ENCODE measurements around the gene TIMP3. TPM values are rescaled to one million over a fixed set of nuclear protein-coding genes. Genes with fewer than 3 reads are reported as not detected.
A peak's percentile ranks its signal among the peaks of the same experiment; 100 is the strongest.

The TIMP3 gene
- total and polyA plus RNA-seq, 2 of the 4 experiments (the other 2 are of a cell fraction), result 98.8 to 179 TPM

DNA sequence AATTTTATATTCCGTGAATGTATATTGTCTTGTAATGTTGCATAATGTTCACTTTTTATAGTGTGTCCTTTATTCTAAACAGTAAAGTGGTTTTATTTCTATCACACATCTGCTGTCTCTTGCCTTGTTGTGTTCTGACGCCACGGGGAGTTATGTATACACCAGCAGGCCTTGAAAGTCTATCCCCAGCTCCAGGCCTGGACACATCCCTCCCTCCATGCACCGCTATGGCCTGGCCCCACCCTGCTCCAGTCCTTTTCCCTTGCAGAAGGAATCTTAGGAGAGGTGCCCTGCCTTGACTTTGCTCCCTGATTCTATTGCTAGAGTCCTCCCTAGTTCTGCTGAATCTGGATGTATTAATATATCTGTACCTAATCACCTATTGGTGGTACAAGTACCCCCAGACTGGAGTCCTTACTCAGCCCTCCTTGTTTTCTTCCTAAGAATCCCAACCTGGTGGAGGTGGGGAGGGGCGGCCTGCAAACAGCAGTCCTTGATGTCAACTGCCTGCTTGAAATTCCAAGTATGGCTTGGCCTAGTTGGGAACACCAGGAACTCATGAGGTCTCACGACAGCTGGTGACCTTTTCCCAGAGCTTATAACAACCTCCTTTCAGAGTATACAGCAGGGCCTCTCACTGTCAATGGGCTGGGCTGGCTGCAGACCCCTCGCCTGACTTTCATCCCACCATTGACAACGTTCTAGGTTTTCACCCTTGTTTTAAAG lies 61.6 kb downstream of the TIMP3 start:
- TF ChIP-seq RAD21 (IDR thresholded peaks at IDR 0.05; ENCODE audit: low read length), result no peak
- peak; percentile 47 for TF ChIP-seq POLR2A (IDR thresholded peaks at IDR 0.05; ENCODE audit: low read depth, low read length)
- Histone ChIP-seq H4K91ac (ENCODE audit: insufficient read depth, low read depth, low read length) (no peak overlapping the region), H2BK5ac (ENCODE audit: low read depth, low read length, poor library complexity, severe bottlenecking) (no peak overlapping the region), H3K9ac (ENCODE audit: low read depth, low read length) (no peak overlapping the region), H3K4ac (ENCODE audit: low read depth, low read length) (no peak overlapping the region), H4K5ac (ENCODE audit: low read depth, low read length) (no peak overlapping the region), H2BK20ac (ENCODE audit: low read depth, low read length) (no peak overlapping the region), H3K4me3 (ENCODE audit: insufficient read depth, low read depth, low read length) (no peak overlapping the region), H3K14ac (replicated peaks; ENCODE audit: low read depth, low read length) (no peak overlapping the region), H3K18ac (ENCODE audit: low read depth, low read length) (no peak overlapping the region), H3K27ac (ENCODE audit: insufficient read depth, low read length) (no peak overlapping the region), H3K9me3 (ENCODE audit: control insufficient read depth, insufficient read depth, low read length) (no peaks in the 10 kb centered on the region), H3K4me1 (ENCODE audit: control insufficient read depth, insufficient read depth, low read length) (no peaks in the 10 kb centered on the region), H3K4me2 (ENCODE audit: low read depth, low read length) (no peak overlapping the region), H2AFZ (replicated peaks; ENCODE audit: low read length, poor library complexity) (no peak overlapping the region), H3K23ac (ENCODE audit: low read depth, low read length) (no peak overlapping the region), H3K79me1 (ENCODE audit: low read depth in 1 of 2, low read length in 2 of 2) (no peaks in the 10 kb centered on the region; a peak in 1 of 4 replicates), H3K36me3 (ENCODE audit: control insufficient read depth, insufficient read depth, low read length) (peaks cover 40% of the 10 kb centered on the region), H2BK120ac (ENCODE audit: low read depth, low read length) (no peak overlapping the region), H3K27me3 (ENCODE audit: control insufficient read depth, insufficient read depth, low read length) (no peaks in the 10 kb centered on the region), H3K9me1 (ENCODE audit: insufficient read depth, low read length) (peaks cover 3% of the 10 kb centered on the region), H2AK9ac (replicated peaks; ENCODE audit: low read depth, low read length, poor library complexity) (no peak overlapping the region), H3K56ac (ENCODE audit: extremely low read depth, insufficient read depth, low read length) (no peak overlapping the region), H2BK15ac (ENCODE audit: low read depth, low read length) (no peak overlapping the region), H2AK5ac (ENCODE audit: low read depth, low read length) (no peak overlapping the region), H4K20me1 (ENCODE audit: insufficient read depth, low read length) (peaks cover 6% of the 10 kb centered on the region; the same call in 1 of the 2 replicates), H4K8ac (ENCODE audit: low read depth in 2 of 2, low read length in 2 of 2) (no peak overlapping the region)
- POLR2A ChIA-PET (ENCODE audit: unreplicated experiment), result no interaction called here
- no TSS peak for BruUV-seq (replicated peaks)
- CTCF ChIA-PET, result no interaction called here
- intact Hi-C loops (cut with micrococcal nuclease) (loop anchor here (10.0 kb wide), 1 partner anchor 122 kb away; no protein-coding TSS in a partner anchor), dilution Hi-C loops (cut with HindIII; ENCODE audit: low sequenced_read_pairs, unreplicated experiment) (no loop called here), in situ Hi-C loops (cut with MboI; ENCODE audit: low sequenced_read_pairs) (no loop called here)
- DNase-seq (no peak), ATAC-seq (ENCODE audit: low read depth) (no peak; the same call in 1 of the 2 replicates)
- 17% methylated on average over 1 of the region's 8 CpGs; no CpG with 5 or more reads in 1 of the 2 experiments for WGBS, 2 experiments (ENCODE audit: extremely low coverage in 2 of 2, insufficient read length in 1 of 2)

Data from IMR-90 (cell line).